HG02981 (cell line): ENCODE results near the gene ARMH1.

ENCODE experiments used
- ATAC-seq: cut with Tn5 transposase; IDR thresholded peaks from one replicate; pipeline ENCODE4 v1.9.1; 2021; ENCODE audit warnings: mild to moderate bottlenecking, moderate library complexity; ENCODE audit not compliant: unreplicated experiment

The ARMH1 gene

GRCh38 chr1:44643721-44644334 lies 30.7 kb upstream of the ARMH1 start:
- no peak for ATAC-seq

GRCh38 chr1:44644806-44645205 lies 29.7 kb upstream of the ARMH1 start:
- ATAC-seq: no peak

GRCh38 chr1:44645476-44646244 lies 28.9 kb upstream of the ARMH1 start:
- no peak for ATAC-seq

GRCh38 chr1:44646261-44647110 lies 28.0 kb upstream of the ARMH1 start:
- ATAC-seq: no peak

GRCh38 chr1:44647896-44648295 lies 26.6 kb upstream of the ARMH1 start:
- ATAC-seq: no peak

GRCh38 chr1:44648529-44649250 lies 25.8 kb upstream of the ARMH1 start:
- ATAC-seq: no peak

GRCh38 chr1:44649788-44650158 lies 24.7 kb upstream of the ARMH1 start:
- ATAC-seq: no peak

- ATAC-seq: no peak
These were observed 24.2 kb upstream of the ARMH1 start for GRCh38 chr1:44650159-44650831.

GRCh38 chr1:44651069-44651468 lies 23.4 kb upstream of the ARMH1 start:
- ATAC-seq: no peak

GRCh38 chr1:44652445-44653106 lies 21.9 kb upstream of the ARMH1 start:
- peak; percentile 51 for ATAC-seq

GRCh38 chr1:44653107-44653964 lies 21.2 kb upstream of the ARMH1 start:
- ATAC-seq: no peak

GRCh38 chr1:44654621-44655187 lies 19.8 kb upstream of the ARMH1 start:
- ATAC-seq: no peak

GRCh38 chr1:44655609-44656008 lies 18.9 kb upstream of the ARMH1 start:
- ATAC-seq: no peak

- ATAC-seq: no peak
These were observed 14.9 kb upstream of the ARMH1 start for GRCh38 chr1:44659566-44659965.

GRCh38 chr1:44660176-44660575 lies 14.3 kb upstream of the ARMH1 start:
- no peak for ATAC-seq

- ATAC-seq: no peak
These were observed 12.5 kb upstream of the ARMH1 start for GRCh38 chr1:44661781-44662682.

GRCh38 chr1:44662683-44663030 lies 11.9 kb upstream of the ARMH1 start:
- no peak for ATAC-seq

- ATAC-seq: no peak
These were observed 11.1 kb upstream of the ARMH1 start for GRCh38 chr1:44663417-44663816.
